Measurements from ENCODE around the gene PCSK5.

The PCSK5 gene

GRCh38 chr9:76138360-76138759, 247.9 kb downstream of the PCSK5 start:
- DNase-seq (ENCODE audit: low read depth), result no peak

DNA sequence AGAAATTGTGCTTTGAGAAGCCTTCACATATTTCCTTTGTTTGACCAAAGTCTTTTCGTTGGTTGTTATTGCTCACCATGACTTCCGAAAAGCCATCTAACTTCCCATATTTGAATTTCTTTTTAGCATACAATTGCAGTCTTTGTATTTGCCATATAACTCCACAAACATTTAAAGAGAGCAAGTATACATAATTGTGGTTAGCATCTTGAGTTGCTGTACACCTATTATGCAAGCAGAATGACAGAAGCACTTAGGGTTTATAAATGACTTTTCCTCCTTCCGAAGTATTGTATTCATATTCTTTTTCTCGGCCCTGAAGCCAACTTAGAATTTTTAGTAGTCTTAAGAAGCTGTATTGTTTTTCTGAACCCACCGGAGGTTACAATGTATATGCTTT, 253.4 kb downstream of the PCSK5 start:
- peak; percentile 47 for DNase-seq (ENCODE audit: low read depth)

DNA sequence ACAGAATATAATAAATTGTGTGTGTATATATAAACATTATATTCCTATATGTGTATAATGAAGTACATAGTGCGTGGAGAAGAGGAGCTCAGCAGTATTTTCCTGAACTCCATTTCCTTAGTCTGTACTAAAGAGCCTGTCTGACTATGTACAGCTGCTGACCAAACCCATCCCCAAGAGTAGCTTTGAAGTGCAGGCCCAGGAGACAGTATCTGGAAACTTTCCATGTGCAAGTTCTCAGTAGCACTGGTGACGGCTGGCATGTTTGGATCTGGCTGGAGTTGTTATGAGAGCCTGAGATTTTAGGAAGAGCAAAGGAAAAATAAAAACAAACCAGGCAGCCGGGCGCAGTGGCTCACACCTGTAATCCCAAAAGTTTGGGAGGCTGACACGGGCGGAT, 259.5 kb downstream of the PCSK5 start:
- no peak for DNase-seq (ENCODE audit: low read depth)

GRCh38 chr9:76151267-76151666, 260.8 kb downstream of the PCSK5 start:
- DNase-seq (ENCODE audit: low read depth), result no peak

DNA sequence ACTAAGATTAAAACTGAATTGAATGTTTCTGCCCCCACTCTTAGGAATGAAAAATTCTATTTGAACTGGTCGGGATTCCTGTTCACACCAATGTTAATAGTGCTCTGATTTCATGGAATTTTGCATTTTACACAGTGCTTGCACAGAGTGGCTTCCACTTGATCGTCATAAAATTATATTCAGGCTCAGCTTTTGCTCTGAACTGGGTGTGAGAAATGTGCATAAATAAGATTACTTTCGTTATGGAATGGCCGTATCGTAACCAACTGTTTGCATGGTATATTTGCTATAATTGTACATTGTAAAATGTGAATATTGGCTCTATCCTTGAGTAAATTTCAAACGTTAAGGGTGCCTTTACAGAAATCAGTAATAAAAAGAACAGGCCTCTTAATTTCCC, 262.9 kb downstream of the PCSK5 start:
- no peak for DNase-seq (ENCODE audit: low read depth)

- no peak for DNase-seq (ENCODE audit: low read depth)
These were observed 263.6 kb downstream of the PCSK5 start for GRCh38 chr9:76153902-76154629.

DNA sequence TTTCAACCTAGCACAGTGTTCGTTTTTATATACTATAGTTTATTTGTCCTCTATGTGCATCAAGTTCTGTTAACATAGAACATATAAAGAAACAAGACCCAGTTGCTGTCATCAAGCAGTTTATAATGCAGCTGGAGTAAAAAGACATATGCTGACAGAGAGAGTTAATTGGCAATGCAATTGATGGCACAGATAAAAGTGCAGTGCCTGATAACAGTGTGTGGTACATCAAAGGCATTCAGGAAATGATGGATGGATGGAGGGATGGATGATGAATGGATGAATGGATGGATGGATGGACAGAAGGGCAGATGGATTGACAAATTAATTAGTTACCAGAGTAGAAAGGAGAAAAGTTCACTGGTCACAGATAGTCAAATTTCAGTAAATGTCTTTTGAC, 264.9 kb downstream of the PCSK5 start:
- DNase-seq (ENCODE audit: low read depth), result no peak

DNA sequence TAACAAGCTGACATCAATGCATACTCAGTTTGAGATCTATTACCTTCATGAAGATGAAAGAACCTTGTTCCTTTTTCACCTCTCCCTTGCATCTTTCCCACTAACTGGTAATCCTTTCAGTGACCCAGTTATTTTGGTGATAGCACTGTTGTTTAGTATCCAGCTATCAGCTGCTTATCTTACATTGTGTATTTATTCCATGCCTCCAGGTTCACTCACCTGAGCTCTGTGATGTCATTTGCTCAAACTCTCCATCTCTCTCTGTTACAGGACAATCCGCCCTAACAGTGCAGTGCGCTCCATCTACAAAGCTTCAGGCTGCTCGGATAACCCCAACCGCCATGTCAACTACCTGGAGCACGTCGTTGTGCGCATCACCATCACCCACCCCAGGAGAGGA, 268.2 kb downstream of the PCSK5 start:
- DNase-seq (ENCODE audit: low read depth), result no peak

GRCh38 chr9:76159293-76159926, 268.9 kb downstream of the PCSK5 start:
- DNase-seq (ENCODE audit: low read depth), result no peak

- no peak for DNase-seq (ENCODE audit: low read depth)
These were observed 270.6 kb downstream of the PCSK5 start for GRCh38 chr9:76161106-76161505.

DNA sequence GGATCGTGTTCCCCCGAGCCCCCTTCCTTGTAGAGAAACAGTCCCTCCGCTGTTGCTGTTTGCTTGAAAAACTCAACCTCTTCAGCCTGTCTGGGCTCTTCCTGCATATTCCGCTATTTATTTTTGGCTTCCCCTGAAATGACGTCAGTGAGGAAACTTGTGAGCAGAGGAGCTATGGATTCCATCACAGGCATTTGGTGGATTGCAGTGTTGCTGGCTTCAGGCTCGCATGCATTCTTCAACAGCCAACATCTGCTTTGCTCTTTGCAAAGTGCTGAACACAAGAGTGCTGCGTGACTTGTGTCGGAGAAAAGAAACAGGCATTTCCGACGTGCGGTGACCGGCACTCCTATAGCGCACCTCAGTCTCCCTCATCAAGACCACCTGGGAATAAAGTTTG, 271.1 kb downstream of the PCSK5 start:
- peak; percentile 84 for DNase-seq (ENCODE audit: low read depth)

- peak; percentile 44 for DNase-seq (ENCODE audit: low read depth)
These were observed 271.7 kb downstream of the PCSK5 start for GRCh38 chr9:76162086-76162730.

DNA sequence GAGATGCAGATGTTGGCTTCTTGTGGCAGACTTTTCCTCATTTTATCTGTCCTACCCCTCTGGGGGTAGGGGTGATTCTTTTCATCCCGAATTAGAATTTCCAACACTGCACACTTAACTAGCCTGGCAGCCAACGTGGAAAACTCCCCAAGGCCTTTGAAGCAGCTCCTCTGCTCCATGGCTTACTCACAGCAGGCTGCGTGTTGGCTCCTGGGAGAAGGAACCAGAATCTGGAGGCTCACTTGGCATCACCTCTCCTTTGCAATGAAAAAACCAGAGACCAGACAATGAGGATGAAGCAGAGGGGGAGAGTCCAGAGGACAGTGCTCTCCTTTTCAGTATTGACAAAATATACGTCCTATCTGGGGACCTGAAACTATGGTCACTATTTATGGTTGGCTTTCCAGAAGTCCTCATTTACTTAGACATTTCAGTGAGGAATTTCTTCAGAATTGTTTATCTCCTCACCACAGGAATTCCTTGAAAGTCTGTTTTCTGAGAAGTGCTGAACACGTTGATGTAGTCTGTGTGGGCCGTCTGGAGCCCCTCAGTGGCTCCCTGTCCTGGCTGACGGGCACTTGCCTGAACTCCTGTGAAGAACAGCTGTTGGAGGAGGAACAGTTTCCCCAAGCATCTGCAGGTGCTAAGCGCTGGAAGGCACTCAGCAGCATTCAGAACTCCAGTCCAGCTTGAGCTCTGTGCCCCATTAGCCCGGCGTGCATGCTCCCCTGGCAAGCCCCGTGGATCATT, 272.5 kb downstream of the PCSK5 start:
- peak; percentile 81 for DNase-seq (ENCODE audit: low read depth)

GRCh38 chr9:76166526-76166925, 276.1 kb downstream of the PCSK5 start:
- no peak for DNase-seq (ENCODE audit: low read depth)

DNA sequence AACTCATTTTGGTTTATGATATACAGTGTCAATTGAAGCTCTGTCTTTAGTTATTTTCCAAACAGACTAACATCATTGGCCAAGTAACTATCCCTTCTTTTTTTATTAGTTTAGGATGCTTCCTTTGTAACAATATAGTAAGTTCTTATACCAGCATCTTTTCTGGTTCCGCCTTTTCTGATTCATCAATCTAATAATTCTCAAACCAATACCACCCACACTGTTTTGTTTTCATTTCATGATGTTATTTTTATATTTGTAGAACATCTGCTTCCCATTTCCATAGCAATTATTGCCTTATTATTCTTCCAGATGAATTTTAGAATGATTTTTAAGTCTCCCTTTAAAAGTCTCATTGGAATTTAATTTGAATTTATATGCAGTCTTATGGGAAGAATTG, 285.7 kb downstream of the PCSK5 start:
- no peak for DNase-seq (ENCODE audit: low read depth)

- DNase-seq (ENCODE audit: low read depth), result no peak
These were observed 287.5 kb downstream of the PCSK5 start for GRCh38 chr9:76177931-76178330.

GRCh38 chr9:76180541-76180940, 290.1 kb downstream of the PCSK5 start:
- peak; percentile 78 for DNase-seq (ENCODE audit: low read depth)

- DNase-seq (ENCODE audit: low read depth), result peak; percentile 78
These were observed 290.7 kb downstream of the PCSK5 start for GRCh38 chr9:76181020-76181641.

DNA sequence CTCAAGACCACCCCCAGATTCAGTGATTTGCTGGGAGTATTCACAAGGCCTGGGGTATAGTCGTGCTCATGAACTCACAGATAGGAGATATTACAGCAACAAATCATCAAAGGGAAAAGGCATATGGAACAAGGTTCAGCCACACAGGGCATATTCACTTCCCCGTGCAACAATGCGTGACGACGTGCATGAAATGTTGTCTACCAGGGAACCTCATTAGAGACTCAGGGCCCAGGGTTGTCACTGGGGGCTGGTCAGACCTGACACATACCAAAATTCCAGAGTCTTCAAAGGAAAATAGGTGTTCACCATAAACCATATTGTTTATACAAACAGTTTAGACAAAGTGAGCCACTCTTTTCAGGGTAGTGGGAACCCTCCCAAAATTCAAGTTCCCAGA, 291.3 kb downstream of the PCSK5 start:
- no peak for DNase-seq (ENCODE audit: low read depth)

GRCh38 chr9:76185432-76185831, 295.0 kb downstream of the PCSK5 start:
- no peak for DNase-seq (ENCODE audit: low read depth)

DNA sequence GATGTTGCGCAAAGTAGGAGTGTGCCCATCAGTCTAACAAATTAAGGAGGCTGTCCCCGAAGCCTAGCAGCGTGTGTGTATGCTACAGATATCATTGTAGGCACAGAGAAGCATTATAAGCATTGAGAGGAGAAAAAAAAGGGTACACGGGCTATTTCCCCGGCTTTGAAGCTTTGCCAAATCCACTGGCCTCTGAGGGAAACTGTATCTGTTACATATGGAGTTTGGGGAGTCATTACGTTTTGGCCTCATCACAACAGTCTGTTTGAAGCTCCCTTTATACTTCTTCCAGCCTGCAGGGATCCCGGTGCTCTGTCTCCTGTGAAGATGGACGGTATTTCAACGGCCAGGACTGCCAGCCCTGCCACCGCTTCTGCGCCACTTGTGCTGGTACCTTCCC, 297.8 kb downstream of the PCSK5 start:
- DNase-seq (ENCODE audit: low read depth), result no peak

DNA sequence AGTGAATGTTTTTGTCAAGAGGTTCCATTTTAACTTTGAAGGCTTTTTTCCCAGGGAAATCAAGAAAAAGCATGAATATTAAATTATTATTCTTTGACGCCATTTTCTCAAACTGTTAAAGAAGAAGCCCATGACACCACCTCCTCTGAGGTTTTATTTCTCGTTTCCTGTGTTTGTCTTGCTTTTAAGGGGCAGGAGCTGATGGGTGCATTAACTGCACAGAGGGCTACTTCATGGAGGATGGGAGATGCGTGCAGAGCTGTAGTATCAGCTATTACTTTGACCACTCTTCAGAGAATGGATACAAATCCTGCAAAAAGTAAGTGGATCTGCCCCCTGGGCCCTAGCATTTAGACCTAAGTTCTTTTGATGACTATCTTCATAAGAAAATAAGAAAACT, 298.4 kb downstream of the PCSK5 start:
- DNase-seq (ENCODE audit: low read depth), result no peak

Data from amniotic epithelial cell (primary cell).